Stimulated activated CD4-positive, alpha-beta T cell treated with anti-CD3 and anti-CD28 coated beads, Interleukin-15, amount 100 ng/mL, for 24 hours (primary cell): ENCODE measurements around the gene SELPLG.
"Not testable (repeated sequence)": the region's sequence is repeated elsewhere in the genome, so short reads cannot be mapped to it uniquely, and the experiment has no call there.

Experiments
- DNase-seq: peaks from one replicate; pipeline ENCODE4 v3.0.0-alpha.2; 2020

SELPLG gene

GRCh38 chr12:108637222-108637971 lies 3.7 kb upstream of the SELPLG start:
- no peak for DNase-seq

GRCh38 chr12:108635997-108636808 lies 2.5 kb upstream of the SELPLG start:
- no peak for DNase-seq

- DNase-seq = peak; percentile 69
Observed at GRCh38 chr12:108635201-108635996, 1.7 kb upstream of the SELPLG start.

- peak; percentile 67 for DNase-seq
Observed at GRCh38 chr12:108634341-108634751, 652 bp upstream of the SELPLG start.

- no peak for DNase-seq
Observed at GRCh38 chr12:108633081-108633533, 587 bp downstream of the SELPLG start.

GRCh38 chr12:108631261-108631660 lies 2.4 kb downstream of the SELPLG start:
- DNase-seq = not testable (repeated sequence)

GRCh38 chr12:108630481-108631207 lies 3.0 kb downstream of the SELPLG start:
- peak; percentile 31 for DNase-seq

GRCh38 chr12:108629824-108630476 lies 3.7 kb downstream of the SELPLG start:
- peak; percentile 71 for DNase-seq

GRCh38 chr12:108629151-108629550 lies 4.5 kb downstream of the SELPLG start:
- peak; percentile 28 for DNase-seq

GRCh38 chr12:108627134-108627920 lies 6.4 kb downstream of the SELPLG start:
- DNase-seq = no peak

- DNase-seq = no peak
Observed at GRCh38 chr12:108625228-108625627, 8.5 kb downstream of the SELPLG start.

- DNase-seq = no peak
Observed at GRCh38 chr12:108623577-108623976, 10.1 kb downstream of the SELPLG start.

- no peak for DNase-seq
Observed at GRCh38 chr12:108622921-108623514, 10.7 kb downstream of the SELPLG start.

- DNase-seq = no peak
Observed at GRCh38 chr12:108622421-108622820, 11.3 kb downstream of the SELPLG start.

- DNase-seq = no peak
Observed at GRCh38 chr12:108621161-108621560, 12.5 kb downstream of the SELPLG start.

GRCh38 chr12:108620236-108620879 lies 13.3 kb downstream of the SELPLG start:
- DNase-seq = no peak

GRCh38 chr12:108619369-108620160 lies 14.1 kb downstream of the SELPLG start:
- no peak for DNase-seq

GRCh38 chr12:108618953-108619274 lies 14.8 kb downstream of the SELPLG start:
- DNase-seq = not testable (repeated sequence)
